H1 (cell line): Measurements from ENCODE around the gene TCEA3.

Source experiments
- CHD2 ChIP-seq: IDR thresholded peaks from 2 replicates; pipeline ENCODE4 v1.6.1; 2012; ENCODE audit warnings: low read length, improper control_type of control experiment
- CTCF ChIP-seq, 3 experiments: IDR thresholded peaks; 1 replicate in 2 of 3; 2 replicates in 1 of 3; pipeline versions ENCODE4 v1.5.1 to v1.6.1; 2011; ENCODE audit warnings: low read length in 3 of 3, mild to moderate bottlenecking in 3 of 3, inconsistent platforms in 2 of 3, low read depth in 1 of 3, moderate library complexity in 1 of 3; ENCODE audit not compliant: insufficient read depth in 1 of 3; ENCODE audit errors: control extremely low read depth in 1 of 3
- MAFK ChIP-seq: IDR thresholded peaks from 2 replicates; pipeline ENCODE4 v1.6.1; 2012; ENCODE audit warnings: low read depth, mild to moderate bottlenecking, improper control_type of control experiment, low read length
- POLR2AphosphoS5 ChIP-seq: IDR thresholded peaks from 2 replicates; pipeline ENCODE4 v1.6.1; 2011; ENCODE audit warnings: low read depth, low read length
- RBBP5 ChIP-seq: IDR thresholded peaks from 2 replicates; pipeline ENCODE4 v1.7.1; 2012; ENCODE audit warnings: low read depth, mild to moderate bottlenecking, inconsistent platforms, low read length, moderate library complexity, borderline replicate concordance
- RFX5 ChIP-seq: IDR thresholded peaks from 2 replicates; pipeline ENCODE4 v1.6.1; 2011; ENCODE audit warnings: low read depth, low read length, improper control_type of control experiment, borderline replicate concordance
- SRF ChIP-seq: IDR thresholded peaks from 2 replicates; pipeline ENCODE4 v1.6.1; 2011; ENCODE audit warnings: mild to moderate bottlenecking, low read depth, low read length, moderate library complexity
- SUZ12 ChIP-seq: fragments of 200-600 bp; sonication (generic); IDR thresholded peaks from 2 replicates; pipeline ENCODE4 v1.6.1; 2012; ENCODE audit warnings: mild to moderate bottlenecking, inconsistent platforms, low read length, moderate library complexity, mixed read lengths

GRCh38 chr1:23473037-23473800 lies 48.7 kb upstream of the TCEA3 start:
- no peak for TF ChIP-seq CTCF (IDR thresholded peaks at IDR 0.05; ENCODE audit: control extremely low read depth in 1 of 3, insufficient read depth in 1 of 3, low read depth in 1 of 3, low read length in 3 of 3)
- TF ChIP-seq RFX5 = no peak
- TF ChIP-seq SUZ12 = no peak
- TF ChIP-seq RBBP5 = no peak
- TF ChIP-seq SRF = no peak
- TF ChIP-seq MAFK = no peak
- TF ChIP-seq POLR2AphosphoS5 = no peak
- TF ChIP-seq CHD2 = no peak
